ENCODE results near the gene PHLDB1.
A peak's percentile ranks its signal among the peaks of the same experiment; 100 is the strongest.

- TF ChIP-seq EZH2 (IDR thresholded peaks at IDR 0.05) (no peak), EZH2phosphoT487 (IDR thresholded peaks at IDR 0.05) (no peak)
- TF ChIP-seq, protein P1, sequence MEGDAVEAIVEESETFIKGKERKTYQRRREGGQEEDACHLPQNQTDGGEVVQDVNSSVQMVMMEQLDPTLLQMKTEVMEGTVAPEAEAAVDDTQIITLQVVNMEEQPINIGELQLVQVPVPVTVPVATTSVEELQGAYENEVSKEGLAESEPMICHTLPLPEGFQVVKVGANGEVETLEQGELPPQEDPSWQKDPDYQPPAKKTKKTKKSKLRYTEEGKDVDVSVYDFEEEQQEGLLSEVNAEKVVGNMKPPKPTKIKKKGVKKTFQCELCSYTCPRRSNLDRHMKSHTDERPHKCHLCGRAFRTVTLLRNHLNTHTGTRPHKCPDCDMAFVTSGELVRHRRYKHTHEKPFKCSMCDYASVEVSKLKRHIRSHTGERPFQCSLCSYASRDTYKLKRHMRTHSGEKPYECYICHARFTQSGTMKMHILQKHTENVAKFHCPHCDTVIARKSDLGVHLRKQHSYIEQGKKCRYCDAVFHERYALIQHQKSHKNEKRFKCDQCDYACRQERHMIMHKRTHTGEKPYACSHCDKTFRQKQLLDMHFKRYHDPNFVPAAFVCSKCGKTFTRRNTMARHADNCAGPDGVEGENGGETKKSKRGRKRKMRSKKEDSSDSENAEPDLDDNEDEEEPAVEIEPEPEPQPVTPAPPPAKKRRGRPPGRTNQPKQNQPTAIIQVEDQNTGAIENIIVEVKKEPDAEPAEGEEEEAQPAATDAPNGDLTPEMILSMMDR (IDR thresholded peaks at IDR 0.05), result peak; percentile 13
Measured at GRCh38 chr11:118672846-118673245, 65.4 kb downstream of the PHLDB1 start.

Data from neural progenitor cell (in vitro differentiated cells).